SK-N-MC (cell line): ENCODE results near the gene KCNT1.

Experiments used
- EZH2 ChIP-seq: fragments of 200-600 bp; sonication (generic); IDR thresholded peaks from one replicate; pipeline ENCODE4 v1.6.1; 2017; ENCODE audit warnings: antibody characterized with exemption
- POLR2AphosphoS5 ChIP-seq: IDR thresholded peaks from 2 replicates; pipeline ENCODE4 v1.6.1; 2012; ENCODE audit warnings: mild to moderate bottlenecking, low read depth, low read length, borderline replicate concordance

DNA sequence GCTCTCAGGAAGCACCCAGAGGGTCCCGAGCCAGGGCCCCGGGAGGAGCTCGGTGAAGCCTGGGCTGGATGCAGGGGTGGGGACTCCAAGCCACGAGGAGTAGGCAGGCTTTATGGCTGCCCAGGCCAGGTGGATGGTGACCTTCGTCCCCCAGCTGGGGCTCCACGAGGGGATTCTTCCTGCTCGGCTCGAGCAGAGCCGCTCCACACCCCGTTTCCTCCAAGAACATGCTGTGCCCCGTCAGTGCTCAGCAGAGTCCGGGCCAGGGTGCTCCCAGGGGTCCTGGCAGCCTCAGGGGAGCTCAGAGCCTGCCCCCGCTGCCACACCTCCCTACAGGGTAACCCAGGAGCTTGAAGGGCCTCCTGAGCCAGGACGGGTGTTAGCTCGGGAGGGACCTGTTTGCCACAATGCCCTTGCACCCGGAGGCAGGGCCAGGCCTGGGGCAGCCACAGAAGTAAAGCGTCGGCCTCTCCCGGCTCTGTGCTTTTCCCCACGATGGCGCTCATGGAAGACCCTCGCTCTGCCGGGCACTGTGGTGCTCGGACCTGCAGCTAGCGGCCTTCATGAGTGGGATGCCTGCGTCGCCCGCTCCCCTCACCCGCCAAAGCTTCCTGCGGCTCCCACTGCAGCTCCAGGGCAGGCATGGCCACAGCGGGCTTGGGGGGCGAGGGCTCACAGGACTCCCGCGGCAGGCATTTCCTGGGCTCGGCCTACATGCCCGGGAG is 86.8 kb downstream of the KCNT1 start:
- TF ChIP-seq POLR2AphosphoS5: no peak
- no peak for TF ChIP-seq EZH2
